SK-N-SH treated with all-trans-retinoic acid at 6 μM for 48 hours (cell line): ENCODE measurements around the gene CPB1.

Experiments
- ATAC-seq: fragments of 200-7000 bp; cut with Tn5 transposase; 3 replicates; pipeline ENCODE4 v1.9.1; 2020; ENCODE audit warnings: mild to moderate bottlenecking, moderate library complexity
- ARNTL ChIP-seq: fragments of 450-650 bp; formaldehyde crosslinking; IDR thresholded peaks from 2 replicates; pipeline ENCODE4 v1.5.0; 2020; ENCODE audit warnings: low read depth, mild to moderate bottlenecking, moderate library complexity, borderline replicate concordance
- BACH2 ChIP-seq: fragments of 250-450 bp; sonication (Bioruptor Pico); IDR thresholded peaks from 2 replicates; pipeline ENCODE4 v1.9.0; 2021; ENCODE audit warnings: mild to moderate bottlenecking, borderline replicate concordance
- CREB5 ChIP-seq: fragments of 250-450 bp; sonication (Bioruptor Pico); IDR thresholded peaks from 2 replicates; pipeline ENCODE4 v1.5.1; 2020; ENCODE audit warnings: low read depth, mild to moderate bottlenecking, moderate library complexity
- CSDC2 ChIP-seq: fragments of 250-450 bp; sonication (Bioruptor Pico); IDR thresholded peaks from 2 replicates; pipeline ENCODE4 v1.5.0; 2020; ENCODE audit warnings: mild to moderate bottlenecking, moderate library complexity
- CSRNP3 ChIP-seq: fragments of 250-450 bp; sonication (Bioruptor Pico); IDR thresholded peaks from 2 replicates; pipeline ENCODE4 v1.5.1; 2021; ENCODE audit warnings: mild to moderate bottlenecking, moderate library complexity
- ESRRG ChIP-seq: fragments of 250-450 bp; sonication (Bioruptor Pico); IDR thresholded peaks from 2 replicates; pipeline ENCODE4 v1.6.1; 2021; ENCODE audit warnings: mild to moderate bottlenecking
- GLIS3 ChIP-seq: fragments of 250-450 bp; sonication (Bioruptor Pico); IDR thresholded peaks from 2 replicates; pipeline ENCODE4 v1.5.0; 2020; ENCODE audit warnings: mild to moderate bottlenecking, moderate library complexity
- ISL1 ChIP-seq: fragments of 250-450 bp; sonication (Bioruptor Pico); IDR thresholded peaks from 2 replicates; pipeline ENCODE4 v2.1.2; 2022; ENCODE audit warnings: mild to moderate bottlenecking, moderate library complexity
- OSR1 ChIP-seq: fragments of 250-450 bp; sonication (Bioruptor Pico); IDR thresholded peaks from 2 replicates; pipeline ENCODE4 v1.8.0; 2022; ENCODE audit warnings: moderate library complexity, mild to moderate bottlenecking, inconsistent platforms
- PATZ1 ChIP-seq: fragments of 250-450 bp; sonication (Bioruptor Pico); IDR thresholded peaks from 2 replicates; pipeline ENCODE4 v1.8.0; 2020; ENCODE audit warnings: mild to moderate bottlenecking, moderate library complexity, borderline replicate concordance
- PPARA ChIP-seq: fragments of 250-450 bp; sonication (Bioruptor Pico); IDR thresholded peaks from 2 replicates; pipeline ENCODE4 v1.5.0; 2020; ENCODE audit warnings: mild to moderate bottlenecking, borderline replicate concordance
- RARB ChIP-seq: fragments of 250-450 bp; sonication (Bioruptor Pico); IDR thresholded peaks from 2 replicates; pipeline ENCODE4 v1.8.0; 2021; ENCODE audit warnings: mild to moderate bottlenecking, moderate library complexity
- SNAI2 ChIP-seq: fragments of 250-450 bp; sonication (Bioruptor Pico); IDR thresholded peaks from 2 replicates; pipeline ENCODE4 v1.5.0; 2020; ENCODE audit warnings: mild to moderate bottlenecking, moderate library complexity
- TCF4 ChIP-seq: fragments of 250-450 bp; sonication (Bioruptor Pico); IDR thresholded peaks from 2 replicates; pipeline ENCODE4 v1.8.0; 2021; ENCODE audit warnings: mild to moderate bottlenecking, moderate library complexity, borderline replicate concordance
- TSHZ2 ChIP-seq: fragments of 250-450 bp; sonication (Bioruptor Pico); IDR thresholded peaks from 2 replicates; pipeline ENCODE4 v1.5.0; 2020; ENCODE audit warnings: mild to moderate bottlenecking, moderate library complexity
- ZC3H10 ChIP-seq: fragments of 250-450 bp; sonication (Bioruptor Pico); IDR thresholded peaks from 2 replicates; pipeline ENCODE4 v1.5.1; 2021; ENCODE audit warnings: mild to moderate bottlenecking, moderate library complexity
- ZFP3 ChIP-seq: fragments of 250-450 bp; sonication (Bioruptor Pico); IDR thresholded peaks from 2 replicates; pipeline ENCODE4 v1.5.0; 2020; ENCODE audit warnings: mild to moderate bottlenecking, moderate library complexity
- ZFP30 ChIP-seq: fragments of 450-650 bp; formaldehyde crosslinking; IDR thresholded peaks from 2 replicates; pipeline ENCODE4 v1.5.0; 2022; ENCODE audit warnings: mild to moderate bottlenecking, moderate library complexity
- ZNF565 ChIP-seq: fragments of 450-650 bp; formaldehyde crosslinking; conservative IDR thresholded peaks from 2 replicates; pipeline ENCODE4 v1.5.0; 2020; ENCODE audit warnings: low read depth, mild to moderate bottlenecking, moderate library complexity
- ZNF70 ChIP-seq: fragments of 450-650 bp; formaldehyde crosslinking; IDR thresholded peaks from 2 replicates; pipeline ENCODE4 v1.5.0; 2020; ENCODE audit warnings: mild to moderate bottlenecking, moderate library complexity
- ZNF8 ChIP-seq: fragments of 450-650 bp; formaldehyde crosslinking; IDR thresholded peaks from 2 replicates; pipeline ENCODE4 v1.5.0; 2020; ENCODE audit warnings: mild to moderate bottlenecking, moderate library complexity

Gene CPB1

GRCh38 chr3:148853076-148853475 is 25.5 kb downstream of the CPB1 start:
- TF ChIP-seq ZNF565 (no peak), ZC3H10 (no peak), ZNF8 (no peak), TCF4 (CRISPR knock-in tag) (no peak), RARB (no peak), CSRNP3 (no peak), ISL1 (CRISPR knock-in tag) (no peak), GLIS3 (CRISPR knock-in tag) (no peak), CSDC2 (CRISPR knock-in tag) (no peak), PATZ1 (no peak), CREB5 (no peak), PPARA (CRISPR knock-in tag) (no peak), ARNTL (CRISPR knock-in tag) (no peak), ZNF70 (CRISPR knock-in tag) (no peak), ESRRG (no peak)
- ATAC-seq = no peak

GRCh38 chr3:148854061-148854460 is 26.4 kb downstream of the CPB1 start:
- no peak for TF ChIP-seq RARB
- no peak for TF ChIP-seq PATZ1
- no peak for TF ChIP-seq CSRNP3
- TF ChIP-seq GLIS3 (CRISPR knock-in tag) = no peak
- no peak for TF ChIP-seq OSR1 (CRISPR knock-in tag)
- TF ChIP-seq ZNF70 (CRISPR knock-in tag) = no peak
- no peak for TF ChIP-seq ZNF565
- TF ChIP-seq ZFP30 = no peak
- TF ChIP-seq BACH2 (CRISPR knock-in tag) = no peak
- no peak for TF ChIP-seq ZFP3 (CRISPR knock-in tag)
- no peak for TF ChIP-seq SNAI2 (CRISPR knock-in tag)
- ATAC-seq = no peak

- no peak for TF ChIP-seq BACH2 (CRISPR knock-in tag)
- no peak for TF ChIP-seq SNAI2 (CRISPR knock-in tag)
- no peak for TF ChIP-seq PATZ1
- TF ChIP-seq TSHZ2 = no peak
- no peak for TF ChIP-seq ZNF70 (CRISPR knock-in tag)
- no peak for TF ChIP-seq ZNF8
- TF ChIP-seq ESRRG = no peak
- no peak for TF ChIP-seq ZC3H10
- no peak for TF ChIP-seq ZFP30
Observed at GRCh38 chr3:148856384-148856783, 28.8 kb downstream of the CPB1 start.

More at GRCh38 chr3:148856384-148856783, 28.8 kb downstream of the CPB1 start:
- ATAC-seq = no peak
